HepG2 (cell line): ENCODE data around the gene AKT3. TPM values are rescaled to one million over a fixed set of nuclear protein-coding genes. Genes with fewer than 3 reads are reported as not detected.

Experiments
- ATAC-seq: fragments of 200-7000 bp; cut with Tn5 transposase; 3 replicates; pipeline ENCODE4 v1.9.1; 2020; ENCODE audit warnings: mild to moderate bottlenecking, moderate library complexity
- BruUV-seq: library from RNA; stranded (reverse); fragments of 400-500 nt; replicated peaks from 2 replicates; lab custom pipeline; 2021; lab: Mats Ljungman, UMichigan
- CTCF ChIA-PET: fragments of 300-600 bp; formaldehyde crosslinking; extraction: SDS; loops from one replicate; lab custom pipeline; 2021; ENCODE audit warnings: low total read pairs, inconsistent platforms, low intra/inter-chr PET ratio; lab: Yijun Ruan, JAX
- POLR2A ChIA-PET: fragments of 350-600 bp; sonication (Branson Sonifier 250); formaldehyde crosslinking; loops from one replicate; lab custom pipeline; 2020; ENCODE audit warnings: antibody characterized with exemption, inconsistent platforms; lab: Yijun Ruan, JAX
- DNase-seq: peaks from one replicate; pipeline ENCODE4 v3.0.0-alpha.2; 2015; ENCODE audit warnings: low spot score
- FAIRE-seq: peaks from 3 replicates; lab custom pipeline; 2011; peaks lifted over from hg19 to GRCh38; lab: Jason Lieb, UNC
- H2AFZ ChIP-seq: one replicate; pipeline ENCODE4 v1.6.1; 2011; ENCODE audit warnings: low read length, inconsistent platforms
- H3K27ac ChIP-seq: fragments of 300-600 bp; 3 replicates; pipeline ENCODE4 v1.8.0; 2011; ENCODE audit warnings: mixed run types, mild to moderate bottlenecking, mixed read lengths, low read length, inconsistent platforms; ENCODE audit not compliant: insufficient read depth; ENCODE audit errors: extremely low read length
- H3K27me3 ChIP-seq, 2 experiments: fragments of 200-600 bp in 1 of 2; 2 replicates in 1 of 2; 3 replicates in 1 of 2; pipeline versions ENCODE4 v1.6.0 to v1.8.0; 2011; ENCODE audit warnings: low read length in 2 of 2, mild to moderate bottlenecking in 2 of 2, moderate library complexity in 2 of 2, inconsistent platforms in 1 of 2; ENCODE audit not compliant: insufficient read depth in 2 of 2, control insufficient read depth in 1 of 2
- H3K36me3 ChIP-seq, 2 experiments: fragments of 200-600 bp in 1 of 2; replicated peaks in 1 of 2; 2 replicates in 1 of 2; 3 replicates in 1 of 2; pipeline versions ENCODE4 v1.5.1 to v1.8.0; 2011; ENCODE audit warnings: low read length in 2 of 2, inconsistent platforms in 1 of 2; ENCODE audit not compliant: insufficient read depth in 2 of 2, control insufficient read depth in 1 of 2
- H3K4me1 ChIP-seq: 2 replicates; pipeline ENCODE4 v1.5.1; 2012; ENCODE audit warnings: low read length, inconsistent platforms; ENCODE audit not compliant: insufficient read depth
- H3K4me2 ChIP-seq: 2 replicates; pipeline ENCODE4 v1.6.0; 2011; ENCODE audit warnings: low read depth, low read length, inconsistent platforms
- H3K4me3 ChIP-seq, 3 experiments: fragments of 200-600 bp in 1 of 3; sonication (generic), shearing (Covaris generic) in 1 of 3; replicated peaks in 1 of 3; 2 replicates each; pipeline ENCODE4 v1.5.1; 2011 to 2016; ENCODE audit warnings: low read length in 3 of 3, inconsistent platforms in 2 of 3, low read depth in 2 of 3, mild to moderate bottlenecking in 2 of 3, control low read depth in 1 of 3, mixed read lengths in 1 of 3; ENCODE audit not compliant: insufficient read depth in 1 of 3
- H3K79me2 ChIP-seq: one replicate; pipeline ENCODE4 v1.6.1; 2011; ENCODE audit warnings: low read length, inconsistent platforms; ENCODE audit not compliant: insufficient read depth
- H3K9ac ChIP-seq: 2 replicates; pipeline ENCODE4 v1.6.0; 2011; ENCODE audit warnings: mild to moderate bottlenecking, low read depth, low read length, inconsistent platforms; ENCODE audit not compliant: insufficient read depth
- H3K9me3 ChIP-seq: 2 replicates; pipeline ENCODE4 v1.5.1; 2012; ENCODE audit warnings: mild to moderate bottlenecking, low read length
- H4K20me1 ChIP-seq: 2 replicates; pipeline ENCODE4 v1.6.0; 2011; ENCODE audit warnings: inconsistent platforms, mild to moderate bottlenecking, low read length, moderate library complexity; ENCODE audit not compliant: insufficient read depth
- E2F2 ChIP-seq: sonication (generic); formaldehyde crosslinking; IDR thresholded peaks from 2 replicates; pipeline ENCODE4 v1.4.0; 2020; ENCODE audit warnings: missing genetic modification reagents, borderline replicate concordance
- GRHL1 ChIP-seq: sonication (generic); formaldehyde crosslinking; conservative IDR thresholded peaks from 2 replicates; pipeline ENCODE4 v1.8.0; 2022; ENCODE audit warnings: missing genetic modification reagents
- GTF2F1 ChIP-seq: fragments of 150-350 bp; IDR thresholded peaks from 2 replicates; pipeline ENCODE4 v1.6.1; 2014; ENCODE audit warnings: low read length
- HNRNPL ChIP-seq: fragments of 200-400 bp; formaldehyde crosslinking; IDR thresholded peaks from 2 replicates; pipeline ENCODE4 v1.6.1; 2017; ENCODE audit warnings: mild to moderate bottlenecking, low read depth, low read length
- HOXA7 ChIP-seq: sonication (generic); formaldehyde crosslinking; IDR thresholded peaks from 2 replicates; pipeline ENCODE4 v1.8.1; 2022; ENCODE audit warnings: mild to moderate bottlenecking, missing genetic modification reagents, moderate library complexity
- NR1H2 ChIP-seq: sonication (generic); formaldehyde crosslinking; IDR thresholded peaks from 2 replicates; pipeline ENCODE4 v1.8.1; 2022; ENCODE audit warnings: low read depth, missing genetic modification reagents, borderline replicate concordance
- REST ChIP-seq, 2 experiments: IDR thresholded peaks; 2 replicates each; pipeline ENCODE4 v1.6.1; 2011 to 2012; ENCODE audit warnings: low read length in 2 of 2, borderline replicate concordance in 1 of 2, low read depth in 1 of 2, mild to moderate bottlenecking in 1 of 2, moderate library complexity in 1 of 2
- TCF7 ChIP-seq: sonication (generic); IDR thresholded peaks from 2 replicates; pipeline ENCODE4 v1.6.1; 2016; ENCODE audit warnings: antibody characterized with exemption, low read depth
- ZNF556 ChIP-seq: sonication (generic); formaldehyde crosslinking; IDR thresholded peaks from 2 replicates; pipeline ENCODE4 v1.4.0; 2020; ENCODE audit warnings: mild to moderate bottlenecking, missing genetic modification reagents, borderline replicate concordance
- ZNF572 ChIP-seq: sonication (generic); formaldehyde crosslinking; IDR thresholded peaks from 2 replicates; pipeline ENCODE4 v1.5.1; 2020; ENCODE audit warnings: mild to moderate bottlenecking, missing genetic modification reagents
- WGBS: methylation state at CpG from one replicate; pipeline ENCODE4 v1.1.6; 2017; ENCODE audit warnings: low lambda C conversion rate; 5-methylcytosine and 5-hydroxymethylcytosine counted together
- in situ Hi-C: cut with HindIII; loops from 2 replicates; pipeline ENCODE4 v1.10.0; 2017; ENCODE audit warnings: low pct_unique_long_range_greater_than_20kb; ENCODE audit not compliant: extremely low pct_ligation_motif_present
- intact Hi-C: fragments of 100-400 bp; cut with micrococcal nuclease; formaldehyde crosslinking; loops from one replicate; pipeline ENCODE4 v1.10.0; 2022; ENCODE audit not compliant: unreplicated experiment
- polyA plus RNA-seq, 8 experiments: library from polyadenylated mRNA; depleted of rRNA in 3 of 8; stranded (reverse) in 7 of 8; unstranded in 1 of 8; fragments of >200 nt; fragmentation: Illumina TruSeq in 4 of 8; extraction: Trizol in 4 of 8; gene quantifications; 2 replicates each; pipeline versions ENCODE4 v1.2.1 to v1.2.3, GENCODE V29; 2011 to 2016; ENCODE audit warnings: low read depth in 4 of 8, missing spikeins in 1 of 8, mixed read lengths in 1 of 8; ENCODE audit not compliant: insufficient read depth in 1 of 8
- total RNA-seq, 5 experiments: library from RNA; depleted of rRNA; stranded (reverse); fragments of >200 nt; fragmentation: Illumina TruSeq; extraction: Trizol; gene quantifications; 2 replicates each; pipeline ENCODE4 v1.2.3, GENCODE V29; 2016; ENCODE audit warnings: low read depth in 1 of 5

Gene AKT3
- total and polyA plus RNA-seq, 2 of the 13 experiments (the other 11 are each of a cell fraction or from before 2014, with no cell fraction given): 0.07 TPM

- no peak for FAIRE-seq
- no TSS peak for BruUV-seq
- POLR2A ChIA-PET: no interaction called here
- no peaks in the 10 kb centered on the region for H3K4me1 ChIP-seq
- no peak for ATAC-seq
- CTCF ChIA-PET: no interaction called here
- intact Hi-C loops (no loop called here), in situ Hi-C loops (no loop called here)
- no peak overlapping the region for H2AFZ ChIP-seq
- H3K79me2 ChIP-seq: no peaks in the 10 kb centered on the region
- no peaks in the 10 kb centered on the region for H3K27me3 ChIP-seq
- 80% methylated on average over 6 of the region's 24 CpGs for WGBS
- no peaks in the 10 kb centered on the region for H4K20me1 ChIP-seq
- no peaks in the 10 kb centered on the region for H3K36me3 ChIP-seq
- TF ChIP-seq REST (IDR thresholded peaks at IDR 0.05; ENCODE audit: borderline replicate concordance in 1 of 2, low read depth in 1 of 2, low read length in 2 of 2) (no peak), ZNF572 (no peak), HOXA7 (CRISPR knock-in tag) (no peak), E2F2 (CRISPR knock-in tag) (no peak), HNRNPL (no peak), TCF7 (no peak), GRHL1 (CRISPR knock-in tag) (no peak), NR1H2 (CRISPR knock-in tag) (no peak), ZNF556 (no peak), GTF2F1 (no peak)
- H3K4me3 ChIP-seq: no peak overlapping the region
- H3K27ac ChIP-seq: no peak overlapping the region
- no peak overlapping the region for H3K9ac ChIP-seq
- H3K9me3 ChIP-seq: no peaks in the 10 kb centered on the region
- H3K4me2 ChIP-seq: no peak overlapping the region
- no peak for DNase-seq
Observed at GRCh38 chr1:243495442-243496186, 354.4 kb downstream of the AKT3 start.
